Amniotic stem cell (primary cell): ENCODE results near the gene MIXL1.
"Not testable (repeated sequence)": the region's sequence is repeated elsewhere in the genome, so short reads cannot be mapped to it uniquely, and the experiment has no call there.

Experiments used
- DNase-seq: peaks from one replicate; lab custom pipeline; 2025; lab: John Stamatoyannopoulos, UW

The MIXL1 gene

DNA sequence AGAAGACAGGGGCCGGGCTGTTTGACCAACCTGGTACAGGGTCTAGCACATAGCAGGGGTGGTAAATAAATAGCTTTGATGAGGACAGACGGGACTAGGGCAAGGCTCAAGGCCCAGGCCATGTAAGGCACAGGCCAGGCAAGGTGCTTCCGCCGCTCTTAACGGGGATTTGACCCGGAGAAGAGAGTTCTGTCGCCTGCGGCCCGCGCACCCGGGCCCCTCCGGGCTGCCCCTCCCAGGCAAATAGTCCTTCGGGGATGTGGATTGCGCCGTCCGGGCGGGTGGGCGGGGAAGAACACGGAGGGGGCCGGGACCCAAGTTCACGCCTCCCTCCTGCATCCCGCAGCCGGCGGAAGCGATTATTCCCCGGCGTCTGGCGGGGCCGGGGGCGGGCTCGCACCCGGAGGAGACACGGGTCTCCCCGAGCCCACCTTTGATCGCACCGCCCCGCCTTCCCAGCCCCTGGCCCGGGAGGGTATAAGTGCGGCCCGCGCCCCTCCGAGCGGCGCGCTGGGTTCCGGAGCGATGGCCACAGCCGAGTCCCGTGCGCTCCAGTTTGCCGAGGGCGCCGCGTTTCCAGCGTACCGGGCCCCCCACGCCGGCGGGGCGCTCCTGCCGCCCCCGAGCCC, at the start of gene MIXL1:
Gene MIXL1 (plus strand): TSS at position 508 of the 629 bp plus-strand sequence. CDS start 18 bp downstream, at position 526.
- DNase-seq: no peak

DNA sequence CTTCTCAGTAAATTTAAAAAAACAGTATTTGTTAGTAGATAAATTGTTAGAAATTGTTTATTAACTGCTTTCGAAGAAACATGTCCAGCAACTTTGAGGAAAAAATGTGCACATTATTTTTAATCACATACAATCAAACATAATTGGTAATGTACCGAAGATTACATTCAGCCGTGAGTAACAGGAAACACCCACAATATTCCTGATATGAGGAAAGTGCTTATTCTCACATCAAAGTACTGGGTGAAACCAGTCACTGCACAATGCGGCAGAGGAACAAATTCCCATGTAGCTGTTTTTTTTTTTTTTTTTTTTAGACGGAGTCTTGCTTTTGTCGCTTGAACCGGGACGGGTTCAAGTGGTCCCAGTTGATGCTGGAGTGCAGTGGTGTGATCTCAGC, 46.6 kb upstream of the MIXL1 start:
- no peak for DNase-seq

DNA sequence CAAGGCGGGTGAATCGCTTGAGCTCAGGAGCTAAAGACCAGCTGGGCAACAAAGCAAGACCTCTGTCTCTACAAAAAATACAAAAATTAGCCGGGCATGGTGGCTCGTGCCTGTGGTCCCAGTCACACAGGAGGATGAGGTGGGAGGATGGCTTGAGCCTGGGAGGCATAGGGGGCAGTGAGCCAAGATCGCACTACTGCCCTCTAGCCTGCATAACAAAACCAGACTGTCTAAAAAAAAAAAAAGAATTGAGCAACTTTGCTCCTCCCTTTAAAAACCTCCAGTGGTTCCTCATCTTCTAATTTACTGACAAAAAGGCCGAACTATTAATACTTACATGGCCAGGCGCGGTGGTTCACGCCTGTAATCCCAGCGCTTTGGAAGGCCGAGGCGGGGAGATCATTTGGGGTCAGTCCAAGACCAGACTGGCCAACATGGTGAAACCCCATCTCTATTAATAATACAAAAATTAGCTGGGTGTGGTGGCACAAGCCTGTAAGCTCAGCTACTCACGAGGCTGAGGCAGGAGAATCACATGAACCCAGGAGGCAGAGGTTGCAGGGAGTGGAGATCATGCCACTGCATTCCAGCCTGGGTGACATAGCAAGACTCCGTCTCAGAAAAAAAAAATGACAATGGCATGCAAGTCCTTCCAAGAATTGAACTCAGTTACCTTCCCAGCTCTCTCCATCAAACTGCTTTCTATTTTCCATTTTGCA, 41.3 kb upstream of the MIXL1 start:
- DNase-seq: no peak

DNA sequence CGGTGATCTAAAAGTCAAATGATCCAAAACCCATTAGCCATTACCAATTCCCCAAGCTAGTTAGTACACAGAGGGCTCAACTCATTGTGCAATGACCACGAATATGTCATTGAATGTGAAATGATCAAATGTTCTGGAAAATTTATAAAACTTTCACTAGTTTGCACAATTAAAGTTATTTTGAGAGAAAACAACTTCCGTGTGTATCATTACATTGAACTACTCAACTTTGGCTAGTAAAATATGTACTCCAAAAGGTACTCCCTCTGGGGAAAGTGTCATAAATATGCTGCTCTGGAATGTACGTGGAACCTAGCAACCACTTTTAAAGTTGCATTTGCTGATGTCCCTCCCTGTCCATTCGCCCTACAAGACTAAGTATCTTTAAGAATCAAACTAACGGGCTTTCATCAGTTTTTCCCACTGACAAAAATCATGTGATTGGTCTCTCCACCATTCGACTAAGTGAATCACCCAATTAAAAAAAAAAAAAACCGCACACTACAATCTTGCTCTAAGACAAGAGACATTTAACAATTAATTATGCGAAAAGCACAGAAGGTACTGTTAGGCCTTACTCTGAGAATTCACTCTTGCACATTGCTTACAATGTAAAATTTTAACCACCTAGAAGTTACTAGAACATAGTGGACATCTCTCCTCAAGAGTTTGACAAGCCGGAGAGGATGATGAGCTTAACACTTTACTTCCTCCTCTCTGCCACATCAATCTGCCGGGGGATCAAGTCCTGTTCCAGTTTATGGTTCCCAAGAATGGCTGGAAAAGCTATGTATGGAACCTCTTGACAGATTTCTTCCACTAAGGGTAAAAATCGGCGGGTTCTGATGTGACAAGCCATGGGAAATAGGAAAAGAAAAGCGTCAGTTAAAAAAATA, 38.1 kb upstream of the MIXL1 start:
- DNase-seq: no peak

DNA sequence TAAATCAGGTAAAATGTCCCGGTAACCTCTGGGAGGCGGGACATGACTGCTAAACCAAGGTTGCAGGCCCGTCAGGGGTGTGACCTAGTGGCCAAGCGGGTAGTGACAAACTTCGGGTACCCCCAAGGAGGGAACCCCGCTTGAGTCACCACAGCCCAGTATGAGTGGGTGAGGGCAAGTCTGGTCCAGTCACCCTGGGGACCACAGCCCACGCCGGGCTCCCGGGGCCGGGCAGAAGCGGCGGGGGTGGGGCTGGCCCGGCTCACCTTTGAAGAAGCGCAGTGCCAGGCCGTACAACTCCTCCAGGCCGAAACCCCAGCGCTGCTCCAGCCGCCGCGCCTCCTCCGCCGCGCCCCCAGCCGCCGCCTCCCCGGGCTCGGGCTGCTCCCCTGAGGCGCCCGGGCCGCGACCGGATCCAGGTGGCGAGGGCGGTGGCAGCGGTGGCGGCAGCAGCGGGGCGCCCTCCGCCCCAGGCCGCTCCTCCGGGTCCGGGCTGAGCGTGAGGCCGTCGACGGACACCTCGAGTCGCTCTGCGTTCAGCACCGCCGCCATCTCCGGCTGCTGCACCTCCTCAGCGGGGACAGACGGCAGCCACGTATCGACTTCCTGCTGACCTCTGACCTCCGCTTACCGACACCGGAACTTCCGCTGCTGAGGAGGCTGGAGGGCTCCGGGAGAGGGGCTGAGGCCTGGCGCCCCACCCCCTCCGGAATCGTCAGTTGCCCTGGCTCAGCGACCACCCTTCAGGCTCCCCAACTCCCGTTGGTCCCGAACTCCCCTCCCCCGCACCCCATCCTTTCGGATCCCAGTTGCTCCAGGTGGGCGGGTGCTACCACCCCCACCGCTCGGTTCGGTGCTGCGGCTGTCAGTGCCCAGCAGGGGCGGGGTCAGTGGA, 37.1 kb upstream of the MIXL1 start, which contains the start of gene ACBD3:
Gene ACBD3 (minus strand): TSS at position 618 of the 895 bp plus-strand sequence. CDS start 66 bp downstream, at position 552.
- DNase-seq: peak; percentile 69

DNA sequence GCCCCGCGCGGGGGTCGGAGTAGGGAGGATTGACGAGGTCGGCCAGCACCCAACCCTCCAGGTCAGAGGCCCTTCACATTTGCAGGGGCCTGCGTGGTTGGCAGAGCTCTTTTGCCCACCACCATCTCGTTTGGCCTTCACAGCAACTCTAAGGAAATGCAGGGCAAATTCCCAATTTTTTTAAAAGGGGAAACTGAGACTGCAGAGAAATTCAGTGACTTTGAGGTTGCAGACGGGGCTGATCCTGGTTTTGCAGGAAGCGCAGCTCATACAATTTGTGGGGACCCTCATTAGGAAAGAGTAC, 36.5 kb upstream of the MIXL1 start:
- no peak for DNase-seq

DNA sequence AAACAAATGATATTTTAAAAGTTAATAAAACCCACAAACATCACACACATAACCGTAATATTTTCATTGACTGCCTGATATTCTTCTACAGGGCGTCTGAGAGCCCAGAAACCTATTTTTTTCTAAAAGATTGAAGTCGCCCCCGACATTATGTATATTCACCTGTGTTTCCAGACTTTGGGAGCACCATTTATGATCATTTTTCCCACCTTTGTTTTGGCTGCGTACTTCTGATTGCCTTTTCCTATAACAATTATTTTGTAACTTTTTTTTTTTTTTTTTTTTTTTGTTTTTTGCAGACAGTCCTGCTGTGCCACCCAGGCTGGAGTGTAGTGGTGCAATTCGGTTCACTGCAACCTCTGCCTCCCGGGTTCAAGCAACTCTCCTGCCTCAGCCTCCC, 36.1 kb upstream of the MIXL1 start:
- DNase-seq: no peak

DNA sequence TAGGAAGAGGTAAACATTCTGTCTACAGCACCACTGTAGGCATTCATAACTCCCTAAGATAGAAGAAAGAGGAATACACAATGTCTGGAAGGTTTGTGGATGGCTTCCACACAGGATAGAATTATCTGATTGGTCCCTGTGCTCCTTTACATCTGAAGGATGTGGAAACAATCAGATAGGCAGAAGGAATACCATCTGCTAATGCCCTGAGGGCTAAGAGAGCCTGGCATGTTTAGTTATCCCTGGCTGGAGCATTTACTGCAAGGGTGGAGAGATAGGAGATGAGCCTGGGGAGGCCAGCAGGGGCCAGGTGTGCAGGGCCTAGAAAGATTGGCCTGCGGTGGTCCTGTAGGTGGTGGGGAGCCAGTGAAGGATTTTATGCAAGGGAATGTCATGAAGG, 28.3 kb upstream of the MIXL1 start:
- DNase-seq: no peak

DNA sequence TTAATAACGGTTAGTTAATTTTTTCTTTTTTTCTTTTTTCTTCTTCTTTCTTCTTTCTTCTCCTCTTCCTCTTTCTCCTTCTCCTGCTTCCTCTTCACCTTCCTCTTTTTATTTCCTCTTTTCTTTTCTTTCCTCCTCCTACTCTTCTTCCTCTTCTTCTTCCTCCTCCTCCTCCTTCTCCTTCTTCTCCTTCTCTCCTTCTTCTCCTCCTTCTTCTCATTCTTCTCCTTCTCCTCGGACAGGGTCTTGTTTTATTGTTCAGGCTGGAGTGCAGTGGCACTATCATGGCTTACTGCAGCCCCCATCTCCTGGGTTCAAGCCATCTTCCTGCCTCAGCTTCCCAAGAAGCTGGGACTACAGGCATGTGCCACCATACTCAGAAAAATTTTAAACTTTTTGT, 23.5 kb upstream of the MIXL1 start:
- DNase-seq: no peak

DNA sequence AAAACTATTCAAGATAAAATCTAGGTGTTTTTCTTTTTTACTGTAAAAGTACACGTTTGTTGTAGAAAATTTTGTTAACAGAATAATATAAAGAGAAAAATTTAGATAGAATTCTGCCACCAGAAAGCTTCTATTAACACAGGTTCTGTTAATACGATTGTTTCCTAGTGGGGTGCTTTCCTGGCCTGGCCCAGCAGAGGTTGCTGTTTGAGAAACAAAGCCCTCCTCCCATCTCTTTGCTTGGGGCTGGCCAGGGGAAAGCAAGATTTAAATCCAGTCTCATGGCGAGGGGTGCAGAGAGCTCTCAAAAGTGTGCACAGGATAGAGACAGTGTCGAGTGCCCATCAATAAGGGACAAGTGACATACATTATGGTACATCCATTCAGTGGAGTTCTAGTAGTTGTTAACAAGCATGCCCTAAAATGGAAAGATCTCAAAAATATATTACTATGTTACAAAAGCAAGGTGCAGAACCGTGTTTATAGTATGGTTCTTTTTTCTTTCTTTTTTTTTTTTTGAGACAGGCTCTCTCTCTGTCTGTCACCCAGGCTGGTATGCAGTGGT, 22.4 kb upstream of the MIXL1 start:
- DNase-seq: no peak

DNA sequence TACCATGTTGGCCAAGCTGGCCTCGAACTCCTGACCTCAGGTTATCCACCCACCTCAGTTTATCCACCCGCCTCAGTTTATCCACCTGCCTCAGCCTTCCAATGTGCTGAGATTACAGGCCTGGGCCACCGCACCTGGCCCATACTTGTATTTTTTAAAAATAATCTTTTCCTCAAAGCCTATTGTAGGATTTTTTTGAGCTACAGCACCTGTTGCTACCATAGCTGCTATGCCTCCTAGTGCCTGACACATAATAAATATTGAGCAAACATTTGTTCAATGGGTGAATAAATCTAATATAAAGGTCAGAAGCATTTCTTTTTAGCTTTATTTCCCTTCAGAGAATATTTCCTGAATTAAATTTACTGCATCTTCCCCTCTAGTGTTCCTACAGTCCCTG, 21.2 kb upstream of the MIXL1 start:
- DNase-seq: no peak

DNA sequence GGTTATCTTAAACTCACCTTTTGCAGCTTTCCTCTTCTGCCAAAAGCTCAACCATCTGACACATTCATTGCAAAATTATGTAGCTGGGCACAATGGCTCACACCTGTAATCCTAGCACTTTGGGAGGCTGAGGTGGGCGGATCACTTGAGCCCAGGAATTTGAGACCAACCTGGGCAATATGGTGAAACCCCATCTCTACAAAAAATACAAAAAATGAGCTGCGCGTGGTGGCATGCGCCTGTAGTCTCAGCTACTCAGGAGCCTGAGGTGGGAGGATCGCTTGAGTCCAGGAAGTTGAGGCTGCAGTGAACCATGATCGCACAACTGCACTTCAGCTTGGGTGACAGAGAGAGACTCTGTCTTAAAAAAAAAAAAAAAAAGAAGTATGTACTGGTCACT, 20.8 kb upstream of the MIXL1 start:
- DNase-seq: not testable (repeated sequence)

DNA sequence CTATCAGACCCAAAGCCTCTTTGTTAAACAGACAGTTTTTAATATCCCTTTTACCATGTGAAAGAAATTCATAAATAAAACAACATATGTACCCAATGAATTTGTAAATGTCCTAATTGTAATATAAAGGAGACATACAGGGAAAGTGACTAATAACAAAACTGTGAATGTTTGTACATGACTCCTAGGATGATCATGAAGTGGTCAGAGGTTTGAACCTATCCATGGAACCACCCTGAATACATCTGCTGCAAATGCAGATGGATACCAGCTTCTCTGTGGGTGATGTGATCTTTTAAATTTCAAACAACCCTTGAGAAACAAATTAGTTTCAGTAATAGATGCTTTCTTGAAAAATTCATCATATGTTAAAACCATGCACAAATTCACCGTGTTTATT, 20.2 kb upstream of the MIXL1 start:
- DNase-seq: no peak

DNA sequence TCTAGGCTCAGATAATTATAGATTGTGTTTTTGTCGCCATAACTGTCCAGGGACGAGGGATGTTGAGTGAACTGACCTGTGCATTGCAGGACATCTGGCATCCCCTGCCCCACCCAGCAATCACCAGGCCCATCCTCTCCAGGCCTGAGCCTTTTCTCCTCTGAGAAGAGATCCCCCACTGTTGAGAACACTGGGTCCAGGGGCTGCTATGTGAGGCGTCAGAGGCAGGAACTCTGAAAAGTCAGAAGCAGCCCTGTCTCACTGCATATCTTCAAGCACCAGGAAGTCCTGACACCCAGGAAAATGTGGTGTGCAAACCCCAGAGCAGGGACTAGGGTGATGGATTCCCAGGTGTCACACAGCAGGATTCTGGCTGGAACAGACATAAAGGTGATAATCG, 19.8 kb upstream of the MIXL1 start:
- no peak for DNase-seq

DNA sequence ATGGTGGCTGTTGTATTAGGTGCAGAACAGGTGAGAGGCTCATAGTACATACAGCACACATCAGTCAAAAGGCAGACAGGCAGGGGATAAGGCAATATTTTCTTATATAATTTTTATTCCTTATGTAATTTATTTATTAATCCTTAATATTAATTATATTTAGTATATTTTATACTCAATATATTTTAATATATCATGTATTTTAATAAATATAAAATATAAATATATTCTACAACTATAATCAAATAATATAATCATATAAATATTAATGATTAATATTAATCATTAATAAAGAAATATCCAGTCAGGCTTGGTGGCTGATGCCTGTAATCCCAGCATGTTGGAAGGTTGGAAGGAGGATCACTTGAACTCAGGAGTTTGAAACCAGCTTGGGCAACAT, 19.3 kb upstream of the MIXL1 start:
- DNase-seq: no peak

DNA sequence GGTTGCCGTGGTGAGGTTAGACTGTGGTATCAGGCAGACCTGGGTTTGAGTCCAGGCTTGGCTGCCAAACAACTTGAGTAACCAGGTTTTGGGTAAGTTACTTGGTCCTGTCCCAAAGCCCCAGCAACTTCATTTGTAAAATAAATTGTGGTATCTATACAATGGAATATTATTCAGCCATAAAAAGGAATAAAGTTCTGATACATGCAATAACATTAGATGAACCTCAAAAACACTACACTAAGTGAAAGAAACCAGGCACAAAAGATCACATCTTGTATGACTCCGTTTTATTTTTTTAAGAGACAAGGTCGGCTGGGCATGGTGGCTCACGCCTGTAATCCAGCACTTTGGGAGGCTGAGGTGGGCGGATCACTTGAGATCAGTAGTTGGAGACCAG, 16.4 kb upstream of the MIXL1 start:
- no peak for DNase-seq

DNA sequence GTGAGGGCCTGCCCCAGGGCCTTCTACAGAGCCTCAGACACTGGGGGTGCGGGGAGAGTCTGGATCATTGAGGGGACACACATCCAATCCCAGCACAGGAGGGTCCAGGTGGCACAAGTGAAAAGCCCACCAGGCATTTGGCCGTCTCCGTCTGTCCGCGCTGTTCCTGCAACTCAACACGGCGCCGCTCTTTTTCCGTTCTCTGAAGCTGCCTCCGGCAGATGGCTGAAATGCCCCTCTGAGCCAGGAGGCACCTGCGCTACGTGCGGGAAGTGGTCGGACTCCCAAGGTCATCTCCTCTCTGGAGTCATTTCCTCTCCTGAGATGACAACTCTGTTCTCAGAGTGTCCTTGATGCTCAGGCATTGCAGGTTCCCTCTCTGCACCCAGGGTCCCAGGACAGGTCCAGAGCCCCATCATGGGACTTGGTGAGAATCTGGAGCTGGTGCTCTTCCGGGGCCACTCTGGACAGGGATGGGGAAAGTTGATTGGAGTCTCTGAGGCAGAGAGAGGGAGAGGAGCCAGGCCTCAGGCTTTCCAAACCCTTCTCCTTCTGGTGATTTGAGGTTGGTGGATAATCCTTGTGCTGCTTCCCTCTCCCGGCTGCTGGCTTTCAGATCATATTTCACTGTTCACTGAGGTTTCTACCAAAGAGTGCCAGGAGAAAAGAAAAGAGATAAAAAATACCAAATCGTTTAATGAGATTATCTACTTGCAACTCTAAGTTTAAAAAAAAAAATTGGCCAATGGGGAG, 14.0 kb upstream of the MIXL1 start:
- DNase-seq: no peak

DNA sequence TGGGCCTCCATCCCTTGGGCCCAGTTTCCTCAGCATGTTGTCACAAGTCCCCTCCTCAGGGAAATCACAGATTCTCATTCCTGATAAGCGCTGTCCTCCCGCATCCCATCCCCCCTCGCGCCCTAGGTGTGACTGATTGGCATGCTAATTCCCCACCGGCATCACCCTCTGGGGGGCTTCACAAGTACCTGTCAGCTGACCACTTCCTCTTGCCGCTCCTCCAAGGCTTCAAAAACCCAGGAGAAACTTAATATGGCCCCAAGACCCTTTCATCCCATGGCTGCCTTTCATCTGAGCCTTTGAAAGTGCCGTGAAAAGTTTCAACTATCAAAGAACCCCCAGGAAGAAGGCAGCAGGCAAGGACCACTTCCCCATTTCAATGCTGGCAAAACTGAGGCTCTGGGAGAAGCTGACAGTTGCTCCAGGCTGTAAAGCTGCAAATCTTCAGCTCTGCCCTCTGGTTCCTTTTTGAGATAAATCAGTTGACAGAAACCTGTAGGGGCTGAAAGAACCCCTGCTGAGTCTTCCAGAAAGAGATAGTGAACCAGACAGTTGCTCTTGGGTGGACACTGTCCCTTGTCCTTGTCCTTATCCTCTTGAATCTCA, 12.8 kb upstream of the MIXL1 start:
- DNase-seq: no peak

DNA sequence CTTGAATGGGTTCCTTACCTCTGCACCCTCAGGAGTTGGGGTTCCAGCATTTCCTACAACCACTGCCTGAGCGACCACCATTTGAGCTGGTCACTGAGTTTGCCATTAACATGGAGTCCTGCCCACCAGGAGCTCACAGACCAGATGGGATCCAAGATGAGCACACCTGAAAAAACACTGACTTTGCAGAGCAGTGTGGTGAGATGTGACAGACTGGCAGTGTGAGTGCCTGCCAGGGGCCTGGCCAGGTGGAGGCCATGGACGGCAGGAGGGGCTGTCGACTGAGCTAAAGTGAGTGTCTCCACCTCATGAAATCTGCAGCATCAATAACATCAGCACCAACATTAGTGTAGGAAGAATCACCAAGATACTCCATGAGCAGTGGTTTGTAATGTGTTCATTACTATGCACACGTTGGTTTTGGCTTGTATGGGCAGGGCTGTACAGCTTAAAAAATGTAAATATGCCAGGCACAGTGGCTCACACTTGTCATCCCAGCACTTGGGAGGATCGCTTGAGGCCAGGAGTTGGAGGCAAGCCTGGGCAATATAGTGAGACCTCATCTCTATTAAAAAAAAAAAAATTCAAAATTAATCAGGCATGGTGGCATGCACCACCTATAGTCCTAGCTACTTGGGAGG, 12.2 kb upstream of the MIXL1 start:
- no peak for DNase-seq

DNA sequence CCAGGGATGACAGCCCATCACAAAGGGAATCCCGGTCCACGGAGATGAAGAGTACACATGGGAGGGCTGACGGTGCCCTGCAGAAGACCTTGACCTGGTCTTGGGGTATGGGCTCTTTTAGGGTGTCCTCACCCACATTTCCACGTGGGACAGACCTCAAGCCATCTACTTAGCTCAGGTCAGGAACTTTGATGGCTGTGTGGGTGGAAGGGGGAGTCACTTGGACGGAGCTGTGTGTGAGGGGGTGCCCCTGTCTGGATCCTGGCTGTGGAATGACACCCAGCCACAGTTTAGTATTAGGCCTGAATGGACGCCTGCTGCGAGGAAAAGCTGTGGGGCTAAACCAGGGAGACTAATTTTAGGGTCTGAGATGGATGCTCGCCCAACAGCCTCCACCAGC, 10.9 kb upstream of the MIXL1 start:
- no peak for DNase-seq
